Measurements from ENCODE around the gene EPHB4.
A peak's percentile ranks its signal among the peaks of the same experiment; 100 is the strongest.
"Not testable (repeated sequence)": the region's sequence is repeated elsewhere in the genome, so short reads cannot be mapped to it uniquely, and the experiment has no call there.

EPHB4 gene

GRCh38 chr7:100764841-100765240 is 62.5 kb downstream of the EPHB4 start:
- peak; percentile 7 for DNase-seq (ENCODE audit: extremely low spot score)
- ChIA-PET CTCF (interaction anchor here (1.2 to 2.0 kb wide), 2 partner anchors 35 to 36 kb away, joined by 3 to 6 read pairs; no protein-coding TSS in a partner anchor), POLR2A (no interaction called here)
- no peak for TF ChIP-seq CTCF (IDR thresholded peaks at IDR 0.05; ENCODE audit: control extremely low read depth, extremely low read depth, low read depth, missing control alignments)

GRCh38 chr7:100763556-100764140 is 63.7 kb downstream of the EPHB4 start:
- DNase-seq (ENCODE audit: extremely low spot score): no peak
- CTCF ChIA-PET: interaction anchor here (1.2 kb wide), 1 partner anchor 36 kb away, joined by 3 read pairs; no protein-coding TSS in a partner anchor
- POLR2A ChIA-PET: no interaction called here
- TF ChIP-seq CTCF (IDR thresholded peaks at IDR 0.05; ENCODE audit: control extremely low read depth, extremely low read depth, low read depth, missing control alignments): no peak

GRCh38 chr7:100762841-100763240 is 64.5 kb downstream of the EPHB4 start:
- POLR2A ChIA-PET: interaction anchor here (0.5 kb wide), 1 partner anchor 35 kb away, joined by 3 read pairs; no protein-coding TSS in a partner anchor
- CTCF ChIA-PET; DNase-seq (ENCODE audit: extremely low spot score): not testable (repeated sequence)

GRCh38 chr7:100759357-100760171 is 67.8 kb downstream of the EPHB4 start:
- no peak for DNase-seq (ENCODE audit: extremely low spot score)
- ChIA-PET POLR2A (no interaction called here), CTCF (no interaction called here)
- no peak for TF ChIP-seq CTCF (IDR thresholded peaks at IDR 0.05; ENCODE audit: control extremely low read depth, extremely low read depth, low read depth, missing control alignments)

- no peak for TF ChIP-seq CTCF (IDR thresholded peaks at IDR 0.05; ENCODE audit: control extremely low read depth, extremely low read depth, low read depth, missing control alignments)
- ChIA-PET CTCF (no interaction called here), POLR2A (no interaction called here)
- DNase-seq (ENCODE audit: extremely low spot score): no peak
Observed at GRCh38 chr7:100753750-100754149, 73.6 kb downstream of the EPHB4 start.

- ChIA-PET CTCF (no interaction called here), POLR2A (no interaction called here)
Observed at GRCh38 chr7:100752994-100753393, 74.3 kb downstream of the EPHB4 start.

More at GRCh38 chr7:100752994-100753393, 74.3 kb downstream of the EPHB4 start:
- no peak for TF ChIP-seq CTCF (IDR thresholded peaks at IDR 0.05; ENCODE audit: control extremely low read depth, extremely low read depth, low read depth, missing control alignments)
- no peak for DNase-seq (ENCODE audit: extremely low spot score)
